Loucy (cell line): ENCODE data around the gene RNF130.

ENCODE experiments used
- EZH2phosphoT487 ChIP-seq: fragments of 200-600 bp; IDR thresholded peaks from 2 replicates; pipeline ENCODE4 v1.6.1; 2018; ENCODE audit warnings: antibody characterized with exemption, mild to moderate bottlenecking, moderate library complexity, borderline replicate concordance
- TF ChIP-seq, protein P1 (sequence below): fragments of 200-600 bp; sonication (generic); conservative IDR thresholded peaks from 2 replicates; pipeline ENCODE4 v1.5.1; 2014; ENCODE audit warnings: mild to moderate bottlenecking, antibody characterized with exemption, low read length

GRCh38 chr5:180081481-180081880, 9.9 kb upstream of the RNF130 start:
- TF ChIP-seq, protein P1, sequence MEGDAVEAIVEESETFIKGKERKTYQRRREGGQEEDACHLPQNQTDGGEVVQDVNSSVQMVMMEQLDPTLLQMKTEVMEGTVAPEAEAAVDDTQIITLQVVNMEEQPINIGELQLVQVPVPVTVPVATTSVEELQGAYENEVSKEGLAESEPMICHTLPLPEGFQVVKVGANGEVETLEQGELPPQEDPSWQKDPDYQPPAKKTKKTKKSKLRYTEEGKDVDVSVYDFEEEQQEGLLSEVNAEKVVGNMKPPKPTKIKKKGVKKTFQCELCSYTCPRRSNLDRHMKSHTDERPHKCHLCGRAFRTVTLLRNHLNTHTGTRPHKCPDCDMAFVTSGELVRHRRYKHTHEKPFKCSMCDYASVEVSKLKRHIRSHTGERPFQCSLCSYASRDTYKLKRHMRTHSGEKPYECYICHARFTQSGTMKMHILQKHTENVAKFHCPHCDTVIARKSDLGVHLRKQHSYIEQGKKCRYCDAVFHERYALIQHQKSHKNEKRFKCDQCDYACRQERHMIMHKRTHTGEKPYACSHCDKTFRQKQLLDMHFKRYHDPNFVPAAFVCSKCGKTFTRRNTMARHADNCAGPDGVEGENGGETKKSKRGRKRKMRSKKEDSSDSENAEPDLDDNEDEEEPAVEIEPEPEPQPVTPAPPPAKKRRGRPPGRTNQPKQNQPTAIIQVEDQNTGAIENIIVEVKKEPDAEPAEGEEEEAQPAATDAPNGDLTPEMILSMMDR, result no peak
- no peak for TF ChIP-seq EZH2phosphoT487
